Hindlimb muscle (tissue), 1 donor: ENCODE measurements around the gene SLC6A3. TPM values are rescaled to one million over a fixed set of nuclear protein-coding genes. Genes with fewer than 3 reads are reported as not detected.
"Not testable (repeated sequence)": the region's sequence is repeated elsewhere in the genome, so short reads cannot be mapped to it uniquely, and the experiment has no call there.

Experiments
- DNase-seq: peaks from one replicate; pipeline ENCODE4 v3.0.0-alpha.2; 2013
- polyA plus RNA-seq: library from polyadenylated mRNA; unstranded; fragments of 120-200 nt; gene quantifications from one replicate; pipeline ENCODE4 v1.2.1, GENCODE V29; 2013; ENCODE audit not compliant: insufficient read length

Gene SLC6A3
- polyA plus RNA-seq, 1 donor: not detected

DNA sequence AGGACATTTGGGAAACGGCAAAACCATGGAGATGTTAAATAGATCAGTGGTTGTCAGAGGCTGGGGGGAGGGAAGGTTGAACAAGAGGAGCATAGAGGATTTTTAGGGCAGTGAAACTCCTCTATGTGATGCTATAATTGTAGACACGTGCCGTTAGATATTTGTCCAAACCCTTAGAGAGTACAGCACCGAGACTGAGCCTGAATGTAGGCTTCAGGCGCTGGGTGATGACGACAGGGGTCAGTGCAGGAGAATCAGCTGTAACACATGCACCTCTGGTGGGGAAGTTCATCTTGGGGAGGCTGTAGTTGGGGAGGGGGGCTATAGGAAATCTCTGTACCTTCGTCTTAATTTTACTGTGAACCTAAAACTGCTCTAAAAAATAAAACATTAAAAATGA is 78.1 kb downstream of the SLC6A3 start:
- DNase-seq: no peak

DNA sequence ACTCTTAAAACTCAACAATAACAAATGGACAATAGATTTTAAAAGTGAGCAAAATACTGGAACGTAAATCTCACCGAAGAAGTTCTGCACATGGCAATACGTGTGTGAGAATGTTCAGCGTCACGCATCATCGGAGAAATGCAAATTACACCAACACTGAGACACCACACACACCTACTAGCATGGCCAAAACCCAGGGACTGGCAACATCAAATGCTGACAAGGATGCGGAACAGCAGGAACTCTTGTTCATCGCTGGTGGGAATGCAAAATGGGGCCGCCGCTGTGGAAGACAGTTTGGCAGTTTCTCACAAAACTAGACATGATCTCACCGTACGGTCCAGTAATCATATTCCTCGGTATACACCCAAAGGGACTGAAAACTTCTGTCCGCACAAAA is 78.7 kb downstream of the SLC6A3 start:
- DNase-seq: no peak

DNA sequence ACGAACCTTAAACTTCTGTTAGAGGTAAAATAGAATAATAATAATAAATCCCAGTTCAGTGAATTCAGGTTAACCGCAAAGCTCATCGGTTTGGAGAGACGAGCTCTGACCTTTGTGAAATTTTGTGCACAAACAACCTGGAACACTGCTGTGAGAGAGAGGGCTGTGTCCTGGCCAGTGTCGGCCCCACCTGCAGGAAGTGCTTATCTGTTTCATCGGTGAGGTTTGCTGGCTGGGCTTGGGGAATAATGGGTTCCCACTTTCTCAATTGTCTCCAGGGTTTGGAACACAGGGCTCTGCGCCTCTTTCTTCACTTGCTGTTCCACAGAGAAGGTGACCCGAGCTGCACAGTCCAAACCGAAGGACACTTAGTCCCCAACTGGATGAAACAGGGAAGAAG is 81.0 kb downstream of the SLC6A3 start:
- no peak for DNase-seq

DNA sequence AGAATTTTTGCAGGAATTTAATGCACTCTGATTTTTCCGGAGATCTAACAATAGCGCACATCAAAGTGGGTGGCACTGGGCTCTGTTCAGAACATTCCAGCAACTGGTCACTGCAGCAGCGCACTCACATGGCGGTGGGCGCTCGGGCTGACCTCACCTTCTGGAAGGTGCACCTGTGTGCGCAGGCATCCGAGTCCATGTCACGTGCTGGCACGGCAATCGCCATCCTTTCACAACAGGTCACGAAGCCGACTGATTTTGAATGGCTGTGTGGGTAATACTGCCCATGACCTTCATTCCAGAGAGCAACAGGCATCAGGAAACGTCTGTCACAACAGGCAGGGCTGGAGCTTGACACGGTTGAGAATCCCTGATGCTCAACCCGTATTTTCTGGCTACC is 81.7 kb downstream of the SLC6A3 start:
- no peak for DNase-seq

DNA sequence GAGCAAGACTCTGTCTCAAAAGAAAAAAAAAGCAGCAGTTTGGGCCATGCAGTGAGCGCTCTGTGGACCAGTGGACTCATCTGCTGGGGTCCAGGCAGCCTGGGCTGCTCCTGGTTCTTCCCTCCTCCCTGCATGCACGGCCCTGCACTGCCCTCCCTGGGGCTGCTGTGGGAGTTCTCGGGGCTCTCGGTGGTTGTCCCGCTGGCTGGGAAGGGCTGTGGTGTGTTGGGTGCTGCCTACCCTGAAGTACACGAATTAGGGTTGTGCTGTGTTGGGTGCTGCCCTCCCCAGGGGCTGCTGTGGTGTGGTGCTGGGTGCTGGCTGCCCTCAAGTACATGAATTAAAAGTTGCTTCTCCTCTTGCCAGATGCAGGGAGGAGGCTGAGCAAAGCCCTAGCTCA is 82.1 kb downstream of the SLC6A3 start:
- DNase-seq: no peak

DNA sequence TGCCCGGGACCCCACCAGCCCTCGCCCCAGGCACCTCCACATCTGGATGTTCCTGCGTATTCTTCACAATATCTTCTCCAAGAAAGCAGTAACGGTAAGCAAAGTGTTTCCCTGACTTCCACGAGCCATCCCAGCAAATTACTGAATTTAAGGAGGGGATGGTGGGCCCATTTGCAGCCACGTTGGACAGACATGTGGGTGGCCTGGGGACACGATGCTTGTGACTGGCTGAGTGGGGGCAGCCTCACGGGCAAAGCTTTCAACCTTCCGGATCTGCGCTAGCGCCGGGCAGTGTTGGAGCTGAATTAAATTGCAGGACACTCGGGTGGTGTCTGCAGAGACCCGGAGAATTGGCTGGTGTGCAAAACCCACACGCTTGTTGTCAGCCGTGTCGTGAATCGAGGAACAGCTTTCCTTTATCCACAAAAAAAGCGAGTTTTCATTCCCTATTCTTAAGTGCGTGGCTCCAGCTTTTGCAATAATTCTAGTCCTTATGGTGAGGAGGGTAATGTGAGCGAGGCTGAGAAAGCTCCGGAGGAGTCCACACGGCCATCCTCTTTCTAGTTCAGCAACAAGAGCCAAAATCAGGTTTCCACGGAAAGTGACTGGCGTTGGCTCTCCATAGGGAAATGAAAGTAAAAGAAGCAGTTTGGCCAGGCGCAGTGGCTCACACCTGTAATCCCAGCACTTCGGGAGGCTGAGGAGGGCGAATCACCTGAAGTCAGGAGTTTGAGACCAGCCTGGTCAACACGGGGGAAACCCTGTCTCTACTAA is 82.8 kb downstream of the SLC6A3 start:
- no peak for DNase-seq

DNA sequence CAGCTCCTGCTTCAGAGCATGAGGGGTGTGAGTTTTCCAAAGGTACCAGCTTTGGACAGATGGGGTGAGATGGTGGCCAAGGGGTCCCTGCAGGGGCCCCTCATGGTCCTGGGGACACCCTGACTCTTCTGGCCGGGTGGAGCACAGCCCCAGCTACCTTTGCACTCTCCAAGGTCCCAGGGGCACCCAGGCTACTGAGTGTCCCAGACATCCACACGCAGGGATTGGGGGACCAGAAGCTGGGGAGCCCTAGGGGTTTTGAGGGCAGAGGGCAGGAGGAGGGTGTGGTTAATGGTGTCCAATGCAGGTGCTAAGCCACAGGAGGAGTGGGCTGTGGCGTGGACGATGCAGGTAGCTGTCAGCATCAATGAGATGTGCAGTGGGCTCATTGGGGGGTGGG is 84.4 kb downstream of the SLC6A3 start:
- no peak for DNase-seq

DNA sequence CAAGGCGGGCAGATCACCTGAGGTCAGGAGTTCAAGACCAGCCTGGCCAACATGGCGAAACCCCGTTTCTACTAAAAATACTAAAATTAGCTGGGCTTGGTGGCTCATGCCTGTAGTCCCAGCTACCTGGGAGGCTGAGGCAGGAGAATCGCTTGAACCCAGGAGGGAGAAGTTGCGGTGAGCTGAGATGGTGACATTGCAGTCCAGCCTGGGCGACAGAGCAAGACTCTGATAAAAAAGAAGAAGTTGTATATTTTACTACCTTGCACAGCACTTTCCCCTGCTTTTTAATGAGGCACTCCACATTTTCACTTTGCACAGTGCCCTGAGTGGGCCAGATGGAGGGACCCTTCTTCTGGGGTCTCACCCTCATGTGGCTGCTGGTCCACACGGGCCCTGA is 84.9 kb downstream of the SLC6A3 start:
- DNase-seq: not testable (repeated sequence)

DNA sequence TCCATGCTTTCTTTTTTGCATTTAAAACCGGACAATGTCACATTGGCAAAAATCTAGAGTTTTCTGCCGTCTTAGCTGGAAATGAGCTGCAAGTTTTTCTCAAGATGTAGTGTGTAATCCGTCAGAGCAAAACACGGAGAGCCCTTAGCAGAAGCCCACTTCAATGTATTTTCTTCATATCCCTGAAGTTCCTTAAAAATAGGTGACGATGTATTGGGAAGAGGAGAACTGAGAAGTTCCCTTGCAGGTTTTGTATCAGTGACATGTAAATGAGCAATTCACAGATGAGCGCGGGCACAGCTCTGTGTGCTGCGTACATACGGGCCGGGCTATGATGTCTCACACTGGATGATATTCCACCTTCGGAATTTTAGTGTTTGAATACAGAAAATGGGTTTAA is 85.5 kb downstream of the SLC6A3 start:
- no peak for DNase-seq

DNA sequence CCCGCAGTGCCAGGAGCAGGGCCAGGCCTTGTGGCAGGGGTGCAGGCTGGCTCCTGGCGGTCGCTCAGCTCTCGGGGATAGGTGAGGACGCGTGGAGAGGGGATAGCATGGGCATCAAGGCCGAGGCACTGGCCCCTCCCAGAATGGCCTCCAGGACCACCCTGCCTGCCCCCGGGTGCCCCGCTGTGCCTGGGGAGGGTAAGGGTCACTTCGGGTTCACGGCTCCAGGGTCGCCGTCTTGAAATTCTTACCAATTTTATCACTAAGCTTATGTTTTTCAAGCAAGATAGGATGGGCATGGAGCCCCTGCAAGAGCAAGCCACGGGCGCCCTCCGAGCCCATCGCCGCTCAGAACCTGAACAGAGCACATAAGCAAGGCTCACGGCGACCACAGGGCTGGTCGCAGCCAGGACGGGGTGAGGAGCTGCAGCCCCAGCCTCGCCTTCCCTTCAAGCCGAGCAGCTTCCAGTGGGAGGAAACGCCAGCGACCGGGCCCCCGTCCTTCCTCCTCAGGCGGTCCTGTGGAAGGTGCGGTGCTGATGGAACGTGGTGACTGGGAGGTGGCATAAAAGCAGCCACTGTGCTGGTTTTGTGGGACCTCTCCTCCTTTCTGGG is 86.1 kb downstream of the SLC6A3 start:
- DNase-seq: no peak

DNA sequence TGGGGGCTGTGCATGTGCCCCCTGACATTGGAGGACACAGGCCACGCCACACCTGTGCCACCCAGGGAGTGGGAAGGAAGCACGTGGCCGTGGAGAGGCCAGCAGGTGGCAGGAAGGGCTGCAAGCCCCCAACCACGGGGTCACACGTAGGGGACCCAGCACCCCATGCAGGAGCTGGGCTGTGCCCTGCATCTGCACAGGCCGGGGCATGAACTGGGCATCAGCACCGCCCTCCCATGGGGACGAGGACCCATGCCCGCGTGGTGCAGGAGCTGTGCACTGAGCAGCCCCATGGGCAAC is 86.6 kb downstream of the SLC6A3 start:
- no peak for DNase-seq

DNA sequence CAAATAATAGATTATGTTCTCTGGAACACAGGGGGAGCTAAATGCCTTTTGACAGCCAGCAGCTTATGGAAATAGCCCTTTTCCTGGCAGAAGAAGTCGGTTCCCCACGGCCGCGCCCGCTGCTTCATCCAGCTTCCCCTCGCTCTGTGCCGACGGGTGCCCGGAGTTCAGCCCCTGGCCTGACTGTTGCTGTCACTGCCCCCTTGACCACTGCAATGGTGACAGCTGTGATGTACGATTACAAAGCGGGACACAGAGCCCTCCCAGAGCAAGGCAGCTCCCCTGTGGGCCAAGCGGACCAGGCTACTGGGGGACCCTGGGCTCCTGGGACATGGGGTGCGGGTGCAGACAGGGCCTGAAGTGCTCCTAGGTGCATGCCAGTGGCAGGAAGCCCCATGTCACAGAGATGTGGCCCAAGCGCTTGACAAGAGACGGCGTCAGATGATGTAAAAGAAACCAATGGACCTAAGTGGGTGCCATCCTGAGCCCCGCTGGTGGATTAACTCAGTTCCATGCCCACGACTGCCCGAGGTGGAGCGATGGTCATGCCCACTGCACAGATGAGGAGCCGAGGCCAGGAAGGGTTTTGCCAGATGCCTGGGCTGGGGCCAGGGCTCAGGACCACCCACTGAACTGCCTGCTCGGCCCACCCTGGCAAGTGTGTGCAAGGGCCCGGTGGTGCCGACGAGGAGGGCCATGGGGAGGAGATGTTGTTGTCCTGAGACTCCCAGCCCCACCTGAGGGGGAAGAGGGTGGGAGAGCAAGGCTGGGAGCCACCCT is 87.1 kb downstream of the SLC6A3 start:
- no peak for DNase-seq

DNA sequence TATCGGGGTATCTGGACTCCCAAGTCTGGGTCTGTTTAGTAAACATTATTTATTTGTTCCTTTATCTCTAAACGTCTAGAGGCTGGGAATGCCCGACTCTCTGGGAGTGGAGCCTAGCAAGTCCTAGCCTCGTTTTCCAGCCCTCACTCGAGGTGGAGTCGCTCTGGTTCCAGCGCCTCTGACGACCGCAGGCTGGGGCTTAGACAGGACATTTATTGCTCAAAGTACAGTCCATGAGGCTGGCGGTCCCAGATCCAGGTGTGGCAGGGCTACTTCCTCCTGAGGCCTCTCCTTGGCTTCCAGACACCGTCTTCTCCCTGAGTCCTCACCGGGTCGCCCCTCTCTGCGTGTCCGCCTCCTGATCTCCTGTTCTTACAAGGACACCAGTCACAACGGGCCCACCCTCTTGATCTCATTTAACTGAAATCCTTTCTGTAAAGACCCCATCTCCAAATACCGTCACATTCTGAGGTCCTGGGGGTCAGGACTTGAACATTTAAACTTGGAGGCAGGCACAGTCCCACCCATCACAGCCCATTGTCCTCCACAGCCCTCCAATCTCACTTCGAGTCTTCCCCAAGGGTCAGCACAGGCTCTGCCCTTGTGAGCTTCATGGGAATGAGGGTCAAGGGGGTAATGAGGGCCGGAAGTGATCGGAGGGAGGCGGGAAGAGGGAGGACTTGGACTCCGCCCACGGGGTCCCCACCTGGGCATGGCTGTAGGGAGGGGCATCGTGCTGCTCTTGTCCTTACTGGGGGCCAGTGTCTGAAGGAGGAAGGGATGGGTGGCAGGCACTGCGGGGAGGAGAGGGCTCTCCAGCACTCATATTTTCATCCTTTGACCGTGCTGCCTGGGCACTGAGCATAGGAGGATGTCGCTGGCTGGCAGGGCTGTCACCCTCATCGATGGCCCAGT is 88.1 kb downstream of the SLC6A3 start:
- no peak for DNase-seq

DNA sequence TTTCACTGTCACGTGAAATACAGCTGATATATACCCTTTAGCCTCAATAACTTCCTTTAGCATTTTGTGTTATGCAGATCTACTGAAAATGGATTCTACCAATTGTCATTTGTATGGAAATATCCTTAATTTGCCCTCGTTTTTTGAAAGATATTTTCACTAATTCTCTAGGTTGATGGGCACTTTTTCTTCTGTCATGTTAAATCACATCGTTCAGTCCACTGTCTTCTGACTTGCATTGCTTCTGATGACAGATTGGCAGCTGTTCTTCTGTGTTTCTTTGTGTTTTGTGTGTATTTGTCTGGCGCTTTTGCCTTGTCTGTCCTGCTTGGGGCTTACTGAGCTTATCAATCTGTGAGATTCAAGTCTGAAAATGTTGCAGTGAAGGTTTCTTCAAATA is 90.7 kb downstream of the SLC6A3 start:
- DNase-seq: no peak

DNA sequence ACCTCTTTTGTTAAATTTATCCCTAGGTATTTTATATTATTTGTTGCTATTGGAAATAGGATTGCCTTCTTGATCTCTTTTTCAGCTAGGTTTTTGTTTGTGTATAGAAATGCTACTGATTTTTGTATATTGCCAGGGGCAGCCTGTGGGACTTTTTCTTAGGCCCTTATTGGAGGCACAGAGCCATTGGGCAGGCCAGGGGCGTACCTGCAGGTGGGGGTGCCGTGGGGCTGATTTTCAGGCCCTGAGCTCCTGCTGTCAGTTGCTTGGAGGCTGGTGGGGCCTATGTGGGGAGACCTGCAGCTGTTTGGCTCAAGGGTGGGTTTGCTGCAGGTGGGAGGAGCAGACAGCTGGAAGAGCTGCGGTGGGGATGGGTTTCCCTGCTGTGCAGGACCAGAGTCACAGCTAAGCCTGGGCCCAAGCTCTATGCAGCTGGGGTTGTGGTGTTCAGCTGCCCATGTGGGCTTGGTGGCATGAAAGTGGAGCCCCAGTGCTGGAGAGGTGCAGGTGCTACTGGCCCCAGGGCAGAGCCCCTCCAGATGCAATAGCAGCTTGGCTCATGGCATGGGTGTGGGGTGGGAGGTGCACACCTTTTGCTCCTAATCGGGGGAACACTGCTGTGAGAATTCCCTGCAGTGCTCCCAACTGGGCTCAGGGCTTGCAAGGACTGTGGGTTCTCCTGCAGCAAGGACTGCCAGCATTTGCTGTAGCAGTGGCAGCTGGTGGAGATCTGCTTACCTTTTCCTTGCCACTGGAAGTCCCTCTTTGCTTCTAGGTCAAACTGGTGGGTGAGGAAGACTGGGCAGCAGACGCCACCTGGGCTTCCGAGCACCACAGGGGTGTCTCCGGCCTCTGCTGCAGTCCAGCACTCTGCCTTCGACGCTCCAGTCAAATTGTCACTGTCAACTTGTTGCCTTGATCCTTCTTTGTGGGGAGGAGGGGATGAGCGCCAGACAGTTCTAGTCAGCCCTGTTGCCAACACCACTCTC is 92.7 kb downstream of the SLC6A3 start:
- DNase-seq: no peak

DNA sequence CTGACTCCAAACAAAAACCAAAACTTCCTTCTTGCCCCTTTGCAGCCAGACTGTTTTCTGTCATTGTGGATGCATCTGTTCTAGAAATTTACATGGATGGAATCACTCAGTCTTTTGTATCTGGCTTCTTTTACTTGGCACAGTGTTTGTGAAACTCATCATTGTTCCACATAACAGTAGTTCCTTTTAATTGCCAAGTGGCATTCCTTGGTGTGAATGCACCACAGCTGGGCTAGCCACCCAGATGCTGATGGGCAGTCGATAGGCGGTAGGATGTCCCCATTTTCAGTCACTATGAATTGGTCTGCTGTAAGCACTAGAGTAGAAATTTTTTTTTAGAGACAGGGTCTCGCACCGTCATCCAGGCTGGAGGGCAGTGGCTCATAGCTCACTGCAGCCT is 94.1 kb downstream of the SLC6A3 start:
- no peak for DNase-seq

DNA sequence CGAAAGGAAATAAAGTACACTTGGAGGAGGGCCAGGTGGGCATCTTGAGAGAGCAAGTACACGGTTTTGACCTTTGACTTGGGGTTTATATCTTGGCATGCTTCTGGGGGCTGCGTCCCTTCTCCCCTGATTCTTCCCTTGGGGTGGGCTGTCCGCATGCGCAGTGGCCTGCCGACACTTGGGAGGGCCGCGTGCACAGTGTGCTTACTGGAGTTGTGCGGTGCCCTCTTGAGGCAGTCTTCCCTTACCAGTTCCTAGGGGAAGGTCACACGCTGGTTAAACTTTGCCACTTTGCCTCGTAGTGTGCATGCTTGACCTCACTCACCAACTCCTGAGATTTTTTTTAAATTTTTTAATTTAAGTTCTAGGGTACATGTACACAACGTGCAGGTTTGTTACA is 96.0 kb downstream of the SLC6A3 start:
- no peak for DNase-seq

DNA sequence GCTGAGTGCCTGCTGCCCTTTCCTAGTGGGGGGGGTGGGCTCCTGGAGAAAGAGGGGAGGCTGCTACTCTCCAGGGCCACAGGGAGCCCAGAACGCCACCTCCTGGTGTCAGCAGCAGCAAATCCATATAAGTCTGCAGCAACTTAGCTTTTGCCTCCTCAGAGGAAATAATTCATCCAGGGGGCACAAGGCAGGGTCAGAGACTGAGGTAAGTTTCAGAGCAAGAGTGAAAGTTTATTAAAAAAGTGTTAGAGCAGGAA is 96.3 kb downstream of the SLC6A3 start:
- no peak for DNase-seq

DNA sequence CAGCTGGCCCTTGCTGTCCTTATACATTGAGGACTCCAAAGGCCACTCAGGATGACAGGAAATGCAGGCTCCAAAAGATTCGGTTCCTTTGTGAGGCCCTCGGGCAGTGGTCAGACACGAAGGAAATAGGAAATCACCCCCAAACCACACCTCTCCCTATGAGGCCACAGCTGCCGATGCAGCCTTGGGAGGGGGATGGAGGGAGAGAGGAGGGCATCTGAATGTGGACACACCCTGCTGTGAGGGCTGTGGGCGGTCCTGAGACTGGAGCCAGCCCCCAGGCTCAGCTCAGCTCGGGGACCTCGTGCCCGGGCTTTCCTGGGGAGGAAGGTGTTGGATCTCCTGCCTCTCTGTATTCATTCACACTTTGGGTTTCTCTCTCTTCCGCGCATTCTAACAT is 97.7 kb downstream of the SLC6A3 start:
- DNase-seq: no peak

DNA sequence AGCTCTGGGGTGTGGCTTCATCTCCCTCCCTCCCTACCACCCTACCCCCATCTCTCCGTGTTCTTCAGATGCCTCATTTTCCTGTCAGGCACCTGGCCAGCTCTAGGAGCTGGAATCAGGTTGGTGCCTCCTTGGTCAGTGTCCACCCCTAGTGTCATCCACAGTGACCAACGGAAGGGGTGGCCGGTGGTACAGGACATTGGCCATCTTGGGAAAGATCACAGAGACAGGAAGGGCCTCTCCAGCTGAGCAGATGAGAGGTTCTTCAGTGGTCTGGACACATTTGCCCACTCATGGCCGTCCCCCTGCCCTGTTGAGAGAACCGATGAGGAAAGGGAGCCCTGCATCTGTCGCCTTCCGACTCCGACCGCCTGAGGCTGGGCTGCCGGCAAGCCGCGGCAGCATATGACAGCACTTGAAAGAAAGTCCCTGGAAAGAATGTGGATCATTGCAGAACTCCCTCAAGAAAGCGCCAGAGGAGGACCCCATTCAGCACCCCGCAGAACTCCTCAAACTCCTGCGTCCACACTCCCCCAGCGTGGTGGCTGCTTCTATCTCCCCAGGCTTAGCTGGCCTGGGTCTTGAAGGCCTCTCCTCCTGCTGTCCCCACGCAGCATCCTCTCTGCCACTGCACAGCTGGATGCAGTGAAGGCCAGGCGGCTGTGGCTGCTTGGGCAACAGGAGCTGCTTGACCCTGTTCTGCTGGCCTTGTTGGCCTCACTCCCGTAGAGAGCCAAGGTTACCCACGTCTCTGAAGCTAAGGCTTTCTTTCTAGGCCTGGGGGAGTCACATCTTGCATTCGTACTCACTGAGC is 98.4 kb downstream of the SLC6A3 start:
- DNase-seq: no peak
